Uterus (tissue), 2 donors: Measurements from ENCODE around the gene PTPRD.

Source experiments
- POLR2A ChIP-seq, 2 donors: fragments of 450-650 bp; IDR thresholded peaks; one replicate each; pipeline ENCODE4 v1.6.1; 2016; ENCODE audit warnings: antibody characterized with exemption in 2 of 2, mild to moderate bottlenecking in 1 of 2, moderate library complexity in 1 of 2
- TF ChIP-seq, protein P1 (sequence below), 4 experiments: fragments of 200-600 bp in 2 of 4; fragments of 450-650 bp in 2 of 4; sonication (generic) in 2 of 4; IDR thresholded peaks; one replicate each; pipeline ENCODE4 v1.5.1; 2016 to 2019; ENCODE audit warnings: antibody characterized with exemption in 4 of 4, mild to moderate bottlenecking in 2 of 4, moderate library complexity in 1 of 4

- TF ChIP-seq POLR2A (IDR thresholded peaks at IDR 0.05): no peak
- TF ChIP-seq, protein P1, sequence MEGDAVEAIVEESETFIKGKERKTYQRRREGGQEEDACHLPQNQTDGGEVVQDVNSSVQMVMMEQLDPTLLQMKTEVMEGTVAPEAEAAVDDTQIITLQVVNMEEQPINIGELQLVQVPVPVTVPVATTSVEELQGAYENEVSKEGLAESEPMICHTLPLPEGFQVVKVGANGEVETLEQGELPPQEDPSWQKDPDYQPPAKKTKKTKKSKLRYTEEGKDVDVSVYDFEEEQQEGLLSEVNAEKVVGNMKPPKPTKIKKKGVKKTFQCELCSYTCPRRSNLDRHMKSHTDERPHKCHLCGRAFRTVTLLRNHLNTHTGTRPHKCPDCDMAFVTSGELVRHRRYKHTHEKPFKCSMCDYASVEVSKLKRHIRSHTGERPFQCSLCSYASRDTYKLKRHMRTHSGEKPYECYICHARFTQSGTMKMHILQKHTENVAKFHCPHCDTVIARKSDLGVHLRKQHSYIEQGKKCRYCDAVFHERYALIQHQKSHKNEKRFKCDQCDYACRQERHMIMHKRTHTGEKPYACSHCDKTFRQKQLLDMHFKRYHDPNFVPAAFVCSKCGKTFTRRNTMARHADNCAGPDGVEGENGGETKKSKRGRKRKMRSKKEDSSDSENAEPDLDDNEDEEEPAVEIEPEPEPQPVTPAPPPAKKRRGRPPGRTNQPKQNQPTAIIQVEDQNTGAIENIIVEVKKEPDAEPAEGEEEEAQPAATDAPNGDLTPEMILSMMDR (IDR thresholded peaks at IDR 0.05): no peak
Measured at GRCh38 chr9:9016597-9016996, 1596.2 kb downstream of the PTPRD start.
